ENCODE results near the gene L3MBTL4. TPM values are rescaled to one million over a fixed set of nuclear protein-coding genes. Genes with fewer than 3 reads are reported as not detected.

The L3MBTL4 gene
- polyA plus RNA-seq, 1 of the 3 experiments (the other 2 are of a cell fraction), result 0.02 TPM

GRCh38 chr18:6311456-6312215 is 103.1 kb downstream of the L3MBTL4 start:
- Histone ChIP-seq H3K4me3 (ENCODE audit: low read depth in 2 of 2, low read length in 1 of 2) (no peak overlapping the region), H3K4me1 (ENCODE audit: control insufficient read depth in 1 of 2, insufficient read depth in 2 of 2, low read depth in 1 of 2, low read length in 1 of 2) (no peaks in the 10 kb centered on the region; a peak in 1 of 4 replicates), H2AFZ (ENCODE audit: low read depth) (no peak overlapping the region), H4K20me1 (ENCODE audit: insufficient read depth) (no peaks in the 10 kb centered on the region), H3K27ac (ENCODE audit: low read depth in 2 of 2, low read length in 1 of 2) (no peak overlapping the region), H3K9ac (no peak overlapping the region), H3K79me2 (ENCODE audit: insufficient read depth) (no peaks in the 10 kb centered on the region), H3F3A (replicated peaks; ENCODE audit: insufficient read depth) (no peaks in the 10 kb centered on the region), H3K9me2 (no peaks in the 10 kb centered on the region), H3K9me3 (no peaks in the 10 kb centered on the region), H3K36me3 (replicated peaks in 1 of 2; ENCODE audit: control insufficient read depth in 1 of 2, insufficient read depth in 2 of 2, low read length in 1 of 2) (no peaks in the 10 kb centered on the region), H3K4me2 (no peak overlapping the region), H3K27me3 (ENCODE audit: insufficient read depth) (no peaks in the 10 kb centered on the region)
- TF ChIP-seq EZH2phosphoT487 (IDR thresholded peaks at IDR 0.05; ENCODE audit: borderline replicate concordance, low read depth), result no peak
- ChIA-PET POLR2A (no interaction called here), CTCF (no interaction called here)
- WGBS (ENCODE audit: low lambda C conversion rate), result 56% methylated on average over 7 of the region's 8 CpGs
- DNase-seq, result no peak

- Histone ChIP-seq H3K9me3 (no peaks in the 10 kb centered on the region), H3K9me2 (no peaks in the 10 kb centered on the region), H3K27ac (ENCODE audit: low read depth in 2 of 2, low read length in 1 of 2) (no peak overlapping the region), H3K79me2 (ENCODE audit: insufficient read depth) (no peaks in the 10 kb centered on the region), H2AFZ (ENCODE audit: low read depth) (no peak overlapping the region), H3K36me3 (replicated peaks in 1 of 2; ENCODE audit: control insufficient read depth in 1 of 2, insufficient read depth in 2 of 2, low read length in 1 of 2) (no peaks in the 10 kb centered on the region), H3K27me3 (ENCODE audit: insufficient read depth) (no peaks in the 10 kb centered on the region), H3K4me3 (ENCODE audit: low read depth in 2 of 2, low read length in 1 of 2) (no peak overlapping the region), H3F3A (replicated peaks; ENCODE audit: insufficient read depth) (no peaks in the 10 kb centered on the region), H3K9ac (no peak overlapping the region), H3K4me2 (no peak overlapping the region), H4K20me1 (ENCODE audit: insufficient read depth) (no peaks in the 10 kb centered on the region), H3K4me1 (ENCODE audit: control insufficient read depth in 1 of 2, insufficient read depth in 2 of 2, low read depth in 1 of 2, low read length in 1 of 2) (no peaks in the 10 kb centered on the region; a peak in 1 of 4 replicates)
- TF ChIP-seq RFX5 (IDR thresholded peaks at IDR 0.05; ENCODE audit: low read length), result no peak
- no peak for TF ChIP-seq JUND (IDR thresholded peaks at IDR 0.05)
- no peak for TF ChIP-seq IRF3 (IDR thresholded peaks at IDR 0.05; ENCODE audit: low read depth, low read length)
- TF ChIP-seq TCF12 (IDR thresholded peaks at IDR 0.05), result no peak
- no peak for TF ChIP-seq USF1 (IDR thresholded peaks at IDR 0.05; ENCODE audit: borderline replicate concordance, low read depth)
- no peak for TF ChIP-seq RAD21 (IDR thresholded peaks at IDR 0.05; ENCODE audit: low read length)
- TF ChIP-seq MEF2A (IDR thresholded peaks at IDR 0.05; ENCODE audit: borderline replicate concordance, low read depth), result no peak
- no peak for TF ChIP-seq PBX3 (IDR thresholded peaks at IDR 0.05)
- TF ChIP-seq EZH2phosphoT487 (IDR thresholded peaks at IDR 0.05; ENCODE audit: borderline replicate concordance, low read depth), result no peak
- TF ChIP-seq FOSL2 (IDR thresholded peaks at IDR 0.05; ENCODE audit: borderline replicate concordance, low read depth), result no peak
- TF ChIP-seq USF2 (IDR thresholded peaks at IDR 0.05; ENCODE audit: borderline replicate concordance, low read depth, low read length), result no peak
- no peak for TF ChIP-seq RXRA (IDR thresholded peaks at IDR 0.05; ENCODE audit: borderline replicate concordance, low read depth)
- TF ChIP-seq CTCF (IDR thresholded peaks at IDR 0.05), result no peak
- TF ChIP-seq TAF1 (IDR thresholded peaks at IDR 0.05; ENCODE audit: borderline replicate concordance, low read depth, low read length), result no peak
- TF ChIP-seq YY1 (IDR thresholded peaks at IDR 0.05; ENCODE audit: low read depth), result no peak
- TF ChIP-seq MAX (IDR thresholded peaks at IDR 0.05; ENCODE audit: low read depth), result no peak
- TF ChIP-seq NRF1 (IDR thresholded peaks at IDR 0.05; ENCODE audit: low read depth, low read length), result no peak
- ChIA-PET POLR2A (no interaction called here), CTCF (no interaction called here)
- DNase-seq, result no peak
- 50% methylated on average over 2 of the region's 2 CpGs for WGBS (ENCODE audit: low lambda C conversion rate)
Observed at GRCh38 chr18:6310714-6311113, 104.0 kb downstream of the L3MBTL4 start.

Measured in SK-N-SH (cell line).